ENCODE data around the gene PTPRG. TPM values are rescaled to one million over a fixed set of nuclear protein-coding genes. Genes with fewer than 3 reads are reported as not detected.

PTPRG gene
- total and polyA plus RNA-seq, 10 of the 15 experiments (the other 5 are each of a cell fraction or from before 2014, with no cell fraction given), result 0.29 to 20.7 (median 1.4) TPM

GRCh38 chr3:62100282-62100989 is 539.1 kb downstream of the PTPRG start (continued):
- TF ChIP-seq PRDM15 (CRISPR knock-in tag; IDR thresholded peaks at IDR 0.05), result no peak
- TF ChIP-seq IRF4 (IDR thresholded peaks at IDR 0.05; ENCODE audit: low read depth, low read length), result no peak
- no peak for TF ChIP-seq KLF5 (IDR thresholded peaks at IDR 0.05; ENCODE audit: partially characterized antibody)
- TF ChIP-seq CUX1 (IDR thresholded peaks at IDR 0.05; ENCODE audit: insufficient replicate concordance, low read depth, low read length), result no peak
- no peak for TF ChIP-seq POLR2A (IDR thresholded peaks at IDR 0.05; ENCODE audit: low read depth, low read length)
- no peak for TF ChIP-seq SREBF1 (IDR thresholded peaks at IDR 0.05; ENCODE audit: low read length)
- no peak for TF ChIP-seq MLLT1 (IDR thresholded peaks at IDR 0.05)
- TF ChIP-seq NRF1 (conservative IDR thresholded peaks at IDR 0.05; ENCODE audit: low read depth, low read length), result no peak
- TF ChIP-seq EZH2 (IDR thresholded peaks at IDR 0.05; ENCODE audit: borderline replicate concordance, control insufficient read depth, low read depth, low read length), result no peak
- TF ChIP-seq STAT3 (IDR thresholded peaks at IDR 0.05; ENCODE audit: low read depth, low read length), result no peak
- TF ChIP-seq EP300 (IDR thresholded peaks at IDR 0.05; ENCODE audit: borderline replicate concordance in 1 of 2, control insufficient read depth in 1 of 2, low read depth in 2 of 2, low read length in 2 of 2), result 0 out of 4 replicates have a peak, but pooled peaks of 1 of the 2 experiments have one; percentile 31
- no peak for TF ChIP-seq SIX5 (IDR thresholded peaks at IDR 0.05; ENCODE audit: low read depth, low read length, severe bottlenecking)
- no peak for TF ChIP-seq BRCA1 (IDR thresholded peaks at IDR 0.05; ENCODE audit: low read depth, low read length)
- TF ChIP-seq BHLHE40 (IDR thresholded peaks at IDR 0.05; ENCODE audit: borderline replicate concordance in 1 of 2, low read depth in 2 of 2, low read length in 1 of 2), result peak; percentile 14 to 30; a peak in 1 of 4 replicates
- no peak for TF ChIP-seq ZNF384 (IDR thresholded peaks at IDR 0.05; ENCODE audit: borderline replicate concordance, low read depth, low read length)
- TF ChIP-seq BMI1 (IDR thresholded peaks at IDR 0.05; ENCODE audit: borderline replicate concordance), result no peak
- TF ChIP-seq RAD21 (IDR thresholded peaks at IDR 0.05; ENCODE audit: insufficient read depth, low read depth, low read length), result no peak
- TF ChIP-seq HCFC1 (IDR thresholded peaks at IDR 0.05; ENCODE audit: low read length), result no peak
- TF ChIP-seq CBX3 (IDR thresholded peaks at IDR 0.05; ENCODE audit: borderline replicate concordance, low read depth), result no peak
- TF ChIP-seq BACH1 (IDR thresholded peaks at IDR 0.05; ENCODE audit: borderline replicate concordance), result no peak
